Measurements from ENCODE around the gene LSM12. TPM values are rescaled to one million over a fixed set of nuclear protein-coding genes. Genes with fewer than 3 reads are reported as not detected.

LSM12 gene
- 10 to 100 TPM; 14.8 to 19.4 TPM for total RNA-seq

DNA sequence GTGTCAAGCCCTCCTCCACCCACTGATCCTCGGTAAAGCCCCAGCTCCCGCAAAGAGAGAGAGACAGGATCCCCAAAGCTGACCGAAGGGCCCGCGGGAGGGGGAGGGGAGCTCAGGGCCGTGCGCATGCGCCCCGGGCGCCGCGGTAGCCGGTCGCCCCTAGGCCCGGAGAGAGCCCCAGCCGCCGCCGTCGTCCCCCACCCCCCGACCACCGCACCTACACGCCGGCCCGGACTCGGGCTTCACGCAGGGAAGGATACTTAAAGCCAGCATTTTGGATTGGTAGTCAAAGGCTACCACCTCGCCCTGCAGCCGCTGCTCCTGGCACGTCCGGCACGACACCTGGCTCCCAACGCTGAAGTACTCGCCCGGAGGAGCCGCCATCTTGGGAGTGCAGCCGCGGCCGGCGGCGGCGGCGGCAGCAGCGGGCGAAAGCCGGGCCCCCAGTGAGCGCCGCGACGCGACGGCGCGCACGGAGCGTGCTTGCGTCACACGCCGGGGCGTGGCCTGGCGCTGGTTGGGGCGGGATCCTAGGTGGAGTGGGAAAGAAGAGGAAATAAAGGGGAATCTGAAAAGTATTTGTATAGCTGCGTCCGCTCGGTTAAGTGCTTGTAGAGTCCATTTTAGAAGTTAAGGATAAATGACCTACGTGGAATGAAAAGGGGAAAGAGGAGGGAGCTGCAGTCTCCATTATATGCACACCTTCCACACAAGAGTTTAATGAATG is at the start of gene LSM12:
Gene LSM12, minus strand, starts transcription at position 468 of the 727 bp plus-strand sequence. Its CDS starts 84 bp downstream, at position 384.
- Histone ChIP-seq H3K27me3 (no peaks in the 10 kb centered on the region), H3K4me3 (peak within 1 kb of the TSS; percentile 48 to 74), H3K9me3 (no peaks in the 10 kb centered on the region), H3K36me3 (replicated peaks in 1 of 2; ENCODE audit: insufficient read depth in 1 of 2, low read depth in 2 of 2) (peaks cover 0 to 2% of the 10 kb centered on the region in 2 donors), H3K4me1 (peaks cover 43% of the 10 kb centered on the region), H3K27ac (peak within 1 kb of the TSS; percentile 72 to 97 (median 93))
- 0% methylated on average over 5 to 65 of the region's 65 CpGs for WGBS, 2 donors
- TF ChIP-seq CTCF (IDR thresholded peaks at IDR 0.05) (no peak), POLR2A (IDR thresholded peaks at IDR 0.05) (peak; percentile 62 to 89 (median 84))
- intact Hi-C loops (cut with DNase I): loop anchor here (5.0 kb wide), 1 partner anchor 51 kb away; no protein-coding TSS in a partner anchor
- DNase-seq (peak; percentile 90 to 93 (median 91)), ATAC-seq (peak; percentile 85)

GRCh38 chr17:44115585-44116415 is 49.3 kb upstream of the LSM12 start:
- H3K9me3 ChIP-seq: no peaks in the 10 kb centered on the region
- WGBS, 2 donors: 53 to 71% methylated on average over 6 to 11 of the region's 11 CpGs
- H3K4me3 ChIP-seq: no peak overlapping the region
- intact Hi-C loops (cut with DNase I): loop anchor here (5.0 kb wide), 1 partner anchor 48 kb away; the partner anchor contains the start of gene LSM12
- no peaks in the 10 kb centered on the region for H3K36me3 ChIP-seq (replicated peaks in 1 of 2; ENCODE audit: insufficient read depth in 1 of 2, low read depth in 2 of 2)
- no peak for TF ChIP-seq POLR2A (IDR thresholded peaks at IDR 0.05)
- peak in 6 of 7 experiments; percentile 35 to 55 (median 49) for TF ChIP-seq CTCF (IDR thresholded peaks at IDR 0.05)
- peak in 1 of 4 donors; percentile 44 for DNase-seq
- ATAC-seq: no peak
- no peaks in the 10 kb centered on the region for H3K27me3 ChIP-seq
- H3K4me1 ChIP-seq: peaks cover 42% of the 10 kb centered on the region
- H3K27ac ChIP-seq: no peak overlapping the region

DNA sequence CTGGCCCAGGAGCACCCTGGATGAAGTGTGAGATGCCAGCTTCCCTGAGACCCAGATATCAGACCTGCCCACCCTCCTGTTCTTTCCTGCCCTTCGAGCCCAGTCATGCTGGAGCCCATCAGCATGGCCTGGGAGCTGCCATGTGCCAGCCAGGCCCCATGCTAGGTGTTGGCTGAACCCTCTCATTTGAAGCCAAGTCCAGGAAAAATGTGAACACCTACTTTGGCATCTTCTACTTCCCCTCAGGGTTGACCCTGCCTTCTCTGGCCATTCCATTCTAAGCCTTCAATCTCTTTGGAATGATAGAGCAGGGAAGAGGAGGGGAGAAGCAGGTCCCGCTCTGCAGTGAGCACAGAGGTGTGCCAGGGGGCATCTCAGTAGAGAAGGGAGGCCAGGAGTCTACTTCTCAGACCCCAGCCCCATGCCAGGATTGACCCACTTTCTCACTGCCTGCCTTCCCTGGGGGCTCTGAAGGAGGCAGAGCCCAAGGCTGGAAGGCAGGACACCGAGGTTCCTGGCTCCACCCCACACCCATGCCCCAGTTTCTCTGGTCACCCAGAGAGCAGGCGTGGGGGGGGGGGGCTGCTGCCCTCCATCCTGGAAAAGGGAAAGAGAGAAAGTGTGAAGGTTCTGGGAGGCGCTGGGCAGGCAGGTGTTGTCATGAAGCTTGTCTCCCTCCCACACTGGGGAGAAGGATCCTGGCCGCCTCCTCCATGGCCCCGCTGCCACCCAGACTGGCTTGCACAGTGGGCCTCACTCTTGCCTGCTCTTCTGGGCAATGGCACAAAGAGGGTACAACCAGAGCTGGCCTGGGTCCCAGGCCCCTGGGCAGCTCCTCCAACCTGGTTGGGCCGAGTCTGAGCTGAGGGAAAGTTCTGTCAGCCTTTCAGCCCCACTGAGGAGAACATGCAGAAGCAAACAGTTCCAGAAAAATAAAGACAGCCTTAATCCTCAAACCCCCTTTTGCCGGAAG is 47.7 kb upstream of the LSM12 start:
- peaks cover 53% of the 10 kb centered on the region for H3K4me1 ChIP-seq

More for the DNA sequence above, 47.7 kb upstream of the LSM12 start:
- ATAC-seq (no peak), DNase-seq (no peak)
- intact Hi-C loops (cut with DNase I): no loop called here
- TF ChIP-seq CTCF (IDR thresholded peaks at IDR 0.05) (no peak), POLR2A (IDR thresholded peaks at IDR 0.05) (no peak)
- Histone ChIP-seq H3K4me3 (no peak overlapping the region), H3K9me3 (no peaks in the 10 kb centered on the region), H3K36me3 (replicated peaks in 1 of 2; ENCODE audit: insufficient read depth in 1 of 2, low read depth in 2 of 2) (no peaks in the 10 kb centered on the region), H3K27me3 (no peaks in the 10 kb centered on the region), H3K27ac (no peak overlapping the region)
- 88 to 98% methylated on average over 8 to 9 of the region's 9 CpGs for WGBS, 2 donors
